Measurements from ENCODE around the gene ABCB9. TPM values are rescaled to one million over a fixed set of nuclear protein-coding genes. Genes with fewer than 3 reads are reported as not detected.

Gene ABCB9
- total RNA-seq, 1 experiment from 2014 or later = 4.6 TPM

GRCh38 chr12:122977153-122977552, 10.9 kb upstream of the ABCB9 start:
- H3K27me3 Mint-ChIP-seq (ENCODE audit: low read depth) = no peaks in the 10 kb centered on the region
- peaks cover 19 to 26% of the 10 kb centered on the region in 2 experiments for H3K4me1 Mint-ChIP-seq
- no peaks in the 10 kb centered on the region for H3K79me1 ChIP-seq (ENCODE audit: insufficient read depth, low read depth, low read length, poor library complexity, severe bottlenecking)
- TF ChIP-seq CTCF (conservative IDR thresholded peaks at IDR 0.05) = no peak
- no peaks in the 10 kb centered on the region for H3K9me3 Mint-ChIP-seq
- no peaks in the 10 kb centered on the region for H4K20me1 ChIP-seq (ENCODE audit: control insufficient read depth, insufficient read depth, insufficient read length)
- H3K9ac ChIP-seq (ENCODE audit: extremely low read depth, insufficient read length, low read length) = no peak overlapping the region
- H2BK120ac ChIP-seq (ENCODE audit: low read depth, low read length, poor library complexity, severe bottlenecking) = no peak overlapping the region
- H3K14ac ChIP-seq (ENCODE audit: insufficient read depth, low read length) = no peak overlapping the region
- H3K4ac ChIP-seq (ENCODE audit: low read depth, low read length) = no peak overlapping the region
- no peak overlapping the region for H4K91ac ChIP-seq (ENCODE audit: insufficient read length, low read depth, low read length)
- H3K4me3 Mint-ChIP-seq = peak overlapping the region; percentile 25 to 41; a peak in 3 of 5 replicates
- peaks cover 20% of the 10 kb centered on the region for H3K23me2 ChIP-seq (ENCODE audit: insufficient read length, low read depth, low read length, poor library complexity, severe bottlenecking)
- peaks cover 0 to 11% (median 0%) of the 10 kb centered on the region in 3 experiments; a peak in 3 of 7 replicates for H3K36me3 Mint-ChIP-seq (ENCODE audit: insufficient read depth in 1 of 3, low read depth in 3 of 3)
- no peak overlapping the region for H3K18ac ChIP-seq (ENCODE audit: insufficient read length, low read depth, low read length)
- no peaks in the 10 kb centered on the region for H3K27me3 ChIP-seq (ENCODE audit: insufficient read depth, low read length)
- H3K23ac ChIP-seq (ENCODE audit: insufficient read length, low read depth, low read length) = no peak overlapping the region
- no peak overlapping the region for H2BK20ac ChIP-seq (ENCODE audit: low read depth, low read length, poor library complexity, severe bottlenecking)
- H3K4me2 ChIP-seq (ENCODE audit: insufficient read depth, insufficient read length, low read length) = no peak overlapping the region
- no peak overlapping the region for H2AK5ac ChIP-seq (ENCODE audit: insufficient read length, low read length)
- H2BK12ac ChIP-seq (ENCODE audit: insufficient read length, low read depth, low read length) = no peak overlapping the region
- no peak overlapping the region for H3K27ac ChIP-seq (ENCODE audit: insufficient read length, low read depth, low read length)
- peaks cover 8% of the 10 kb centered on the region; the same call in 1 of the 2 replicates for H3K4me1 ChIP-seq (ENCODE audit: insufficient read depth, low read length)
- H3T11ph ChIP-seq (ENCODE audit: low read length) = no peak overlapping the region
- no peak overlapping the region for H3K56ac ChIP-seq (ENCODE audit: insufficient read length, low read depth, low read length)
- H4K5ac ChIP-seq (ENCODE audit: insufficient read length, low read depth, low read length) = no peak overlapping the region
- no peak overlapping the region for H2BK15ac ChIP-seq (ENCODE audit: low read depth, low read length)
- no peak overlapping the region for H4K8ac ChIP-seq (replicated peaks; ENCODE audit: insufficient read length, low read depth, low read length)
- no peaks in the 10 kb centered on the region for H3K79me2 ChIP-seq (ENCODE audit: insufficient read depth, low read length)
- H3K27ac Mint-ChIP-seq = no peak overlapping the region
- DNase-seq = no peak
- WGBS (ENCODE audit: extremely low coverage, insufficient read length, low lambda C conversion rate) = no CpG with 5 or more reads among the region's 6 CpGs
- no peak overlapping the region for H2AFZ ChIP-seq (ENCODE audit: low read length)
- H2BK5ac ChIP-seq (ENCODE audit: insufficient read length, low read length) = no peak overlapping the region
- no peaks in the 10 kb centered on the region for H3K9me3 ChIP-seq (ENCODE audit: control insufficient read depth, low read depth, low read length)
